Measurements from ENCODE around the gene PTPRE.

PTPRE gene

GRCh38 chr10:128058106-128058749 lies 151.3 kb downstream of the PTPRE start:
- DNase-seq (ENCODE audit: low read depth, low spot score), result no peak

GRCh38 chr10:128058750-128059134 lies 151.8 kb downstream of the PTPRE start:
- DNase-seq (ENCODE audit: low read depth, low spot score), result no peak

- no peak for DNase-seq (ENCODE audit: low read depth, low spot score)
Measured at GRCh38 chr10:128059266-128059981, 152.5 kb downstream of the PTPRE start.

GRCh38 chr10:128059982-128060293 lies 153.0 kb downstream of the PTPRE start:
- no peak for DNase-seq (ENCODE audit: low read depth, low spot score)

GRCh38 chr10:128060341-128061250 lies 153.7 kb downstream of the PTPRE start:
- no peak for DNase-seq (ENCODE audit: low read depth, low spot score)

GRCh38 chr10:128061306-128062300 lies 154.7 kb downstream of the PTPRE start:
- DNase-seq (ENCODE audit: low read depth, low spot score), result no peak

- no peak for DNase-seq (ENCODE audit: low read depth, low spot score)
Measured at GRCh38 chr10:128062331-128062880, 155.5 kb downstream of the PTPRE start.

GRCh38 chr10:128062881-128063563 lies 156.1 kb downstream of the PTPRE start:
- no peak for DNase-seq (ENCODE audit: low read depth, low spot score)

- no peak for DNase-seq (ENCODE audit: low read depth, low spot score)
Measured at GRCh38 chr10:128063736-128064107, 156.8 kb downstream of the PTPRE start.

- DNase-seq (ENCODE audit: low read depth, low spot score), result peak; percentile 93
Measured at GRCh38 chr10:128064108-128064969, 157.4 kb downstream of the PTPRE start.

GRCh38 chr10:128064970-128065580 lies 158.2 kb downstream of the PTPRE start:
- DNase-seq (ENCODE audit: low read depth, low spot score), result peak; percentile 38

- no peak for DNase-seq (ENCODE audit: low read depth, low spot score)
Measured at GRCh38 chr10:128065881-128066534, 159.1 kb downstream of the PTPRE start.

- no peak for DNase-seq (ENCODE audit: low read depth, low spot score)
Measured at GRCh38 chr10:128066870-128067382, 160.0 kb downstream of the PTPRE start.

- no peak for DNase-seq (ENCODE audit: low read depth, low spot score)
Measured at GRCh38 chr10:128067691-128068397, 160.9 kb downstream of the PTPRE start.

- no peak for DNase-seq (ENCODE audit: low read depth, low spot score)
Measured at GRCh38 chr10:128068398-128069285, 161.7 kb downstream of the PTPRE start.

- DNase-seq (ENCODE audit: low read depth, low spot score), result peak; percentile 87
Measured at GRCh38 chr10:128069351-128070051, 162.6 kb downstream of the PTPRE start.

Data from astrocyte of the hippocampus (primary cell).